NOMO-1 (cell line): ENCODE data around the gene ZIC3.
"Not testable (repeated sequence)": the region's sequence is repeated elsewhere in the genome, so short reads cannot be mapped to it uniquely, and the experiment has no call there.

Experiments
- DNase-seq, 2 experiments: peaks; one replicate each; lab custom pipeline; 2025; ENCODE audit not compliant: unreplicated experiment in 2 of 2; lab: John Stamatoyannopoulos, UW

The ZIC3 gene

DNA sequence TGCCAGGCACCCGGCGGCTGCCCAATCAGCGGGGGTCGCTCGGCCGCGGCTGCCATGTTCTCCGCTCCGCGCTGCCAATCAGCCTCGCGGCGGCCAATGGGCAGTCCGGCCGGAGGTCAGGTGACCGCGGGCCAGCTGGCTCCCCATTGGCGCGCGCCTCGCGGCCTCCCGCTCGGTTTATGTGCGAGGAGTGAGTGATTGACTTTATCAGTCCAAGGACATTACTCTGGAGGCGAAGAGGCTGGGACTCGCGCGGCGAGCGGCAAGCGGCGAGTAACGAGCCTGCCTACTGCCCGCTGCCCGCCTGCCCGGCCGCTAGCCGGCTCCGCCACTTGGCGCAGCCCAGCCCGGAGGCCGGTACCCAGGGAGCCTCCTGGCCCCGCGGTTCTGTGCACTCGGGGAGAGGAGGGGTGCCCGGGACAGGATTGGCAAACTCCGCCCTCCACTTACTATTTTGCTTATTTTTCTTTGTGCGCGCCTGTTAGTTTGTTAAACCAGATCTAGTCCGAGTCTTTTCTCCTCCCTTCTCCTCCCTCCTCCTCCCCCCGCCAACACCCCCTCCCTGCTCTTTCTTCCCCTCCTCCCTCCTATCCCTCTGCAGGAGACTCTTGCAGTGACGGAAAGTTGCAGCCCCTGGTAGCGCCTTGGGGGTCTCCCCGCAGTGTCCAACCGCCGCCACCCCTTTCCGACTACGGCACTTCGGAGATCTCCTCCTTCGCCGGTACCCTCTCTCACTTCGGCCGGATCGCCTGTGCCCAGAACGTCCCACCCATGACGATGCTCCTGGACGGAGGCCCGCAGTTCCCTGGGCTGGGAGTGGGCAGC lies at the start of gene ZIC3:
TSS of gene ZIC3 (plus strand) at position 207 of the 825 bp plus-strand sequence. CDS start at position 772, 565 bp downstream.
- DNase-seq = no peak

DNA sequence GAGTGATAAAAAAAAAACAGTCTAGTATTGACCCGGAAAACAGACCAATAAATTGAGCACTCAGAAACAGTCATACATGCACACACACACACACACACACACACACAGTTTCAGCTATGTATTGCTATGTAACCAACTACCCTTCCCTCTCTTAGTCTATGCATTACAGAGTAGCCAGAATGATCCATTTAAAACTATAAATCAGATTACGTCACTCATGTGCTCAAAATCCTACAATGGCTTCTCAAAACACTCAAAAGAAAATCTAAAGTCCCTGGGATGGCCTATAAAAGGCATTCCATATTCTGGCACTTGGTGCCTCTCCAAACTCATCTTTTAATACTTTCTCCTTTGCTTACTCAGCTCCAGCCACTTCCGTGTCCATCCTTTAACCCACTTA lies 46.5 kb upstream of the ZIC3 start:
- no peak for DNase-seq

DNA sequence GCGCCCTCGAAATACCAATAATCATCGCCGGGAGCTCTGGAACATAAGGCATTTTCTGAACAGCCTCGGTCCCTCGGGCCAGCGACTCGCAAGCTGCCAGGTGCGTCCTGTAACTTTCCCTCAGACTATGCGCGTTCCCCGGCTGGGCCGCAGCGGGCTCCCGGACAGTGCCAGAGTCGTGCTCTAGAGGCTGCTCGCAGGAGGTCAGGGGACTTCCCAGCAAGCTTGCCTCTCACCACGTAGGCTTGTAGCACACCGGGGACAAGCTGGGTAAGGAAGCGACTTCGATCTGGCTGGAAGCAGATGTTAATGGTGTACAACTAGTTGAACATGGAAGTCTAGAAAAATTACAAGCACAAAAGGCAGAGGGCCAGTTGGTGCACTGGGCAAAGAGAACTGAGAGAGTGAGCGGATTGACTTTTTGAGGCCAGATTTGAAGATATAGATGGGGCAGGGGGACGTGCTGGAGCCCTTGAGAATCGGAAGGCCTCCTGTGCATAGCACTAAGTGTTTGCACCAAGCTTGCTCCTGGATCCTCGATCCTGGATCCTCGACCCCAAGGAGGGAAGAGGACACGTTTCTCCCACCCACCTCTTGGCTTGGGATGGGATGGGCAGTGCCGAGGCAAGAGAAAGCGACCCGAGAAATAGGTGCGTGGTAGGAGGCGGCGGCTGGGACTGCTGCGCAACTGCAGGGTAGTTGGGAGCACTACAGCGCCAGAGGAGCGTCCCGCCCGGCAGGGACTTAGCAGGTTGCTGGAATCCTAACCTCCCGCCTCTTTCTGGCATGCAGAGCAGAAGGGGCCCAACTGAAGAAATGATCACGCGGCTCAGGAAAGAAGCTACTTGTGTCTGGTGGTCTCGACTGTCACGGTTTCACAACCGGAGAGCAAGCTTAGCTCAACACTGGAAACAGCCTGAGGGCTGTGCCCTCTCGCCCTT lies 19.9 kb upstream of the ZIC3 start:
- DNase-seq = no peak

DNA sequence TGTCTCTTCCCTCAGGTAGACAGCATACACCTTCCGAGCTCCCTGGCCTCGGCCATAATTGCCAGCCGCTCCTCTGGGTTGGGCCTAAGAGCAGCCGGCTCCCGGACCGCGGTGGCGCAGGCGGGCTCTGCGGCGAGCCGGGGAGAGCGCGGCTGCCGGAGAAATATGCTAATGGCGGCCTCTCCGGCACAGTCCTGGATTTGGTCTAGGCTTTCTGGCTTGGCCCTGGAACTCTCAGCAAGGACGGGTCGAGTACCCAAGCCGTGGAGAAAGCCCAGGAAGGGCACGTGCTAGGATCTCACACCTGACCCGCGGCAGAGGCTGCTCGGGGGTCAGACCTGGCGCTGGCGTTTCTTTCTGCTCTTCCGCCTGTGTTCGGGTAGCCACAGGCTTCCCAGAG lies 18.6 kb upstream of the ZIC3 start:
- DNase-seq = no peak

DNA sequence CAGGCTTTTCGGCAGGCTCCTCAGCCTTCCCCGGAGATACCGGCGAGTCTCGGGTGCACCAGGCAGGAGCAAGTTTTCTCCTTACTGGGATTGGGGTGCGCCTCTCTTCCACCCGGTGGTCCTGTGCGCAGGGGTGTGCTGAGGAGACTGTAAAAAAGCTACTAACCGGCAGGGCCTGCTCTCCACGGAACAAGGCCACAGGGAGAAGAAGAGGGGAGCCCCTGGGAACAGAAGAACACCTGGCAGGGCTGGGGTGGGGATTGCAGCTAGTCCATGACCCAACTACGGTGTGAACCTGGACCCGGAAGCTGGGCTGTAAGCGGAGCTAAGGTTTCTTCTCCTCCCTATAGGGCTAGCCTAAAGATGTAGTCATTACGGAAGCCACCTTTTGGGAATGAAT lies 17.7 kb upstream of the ZIC3 start:
- no peak for DNase-seq

DNA sequence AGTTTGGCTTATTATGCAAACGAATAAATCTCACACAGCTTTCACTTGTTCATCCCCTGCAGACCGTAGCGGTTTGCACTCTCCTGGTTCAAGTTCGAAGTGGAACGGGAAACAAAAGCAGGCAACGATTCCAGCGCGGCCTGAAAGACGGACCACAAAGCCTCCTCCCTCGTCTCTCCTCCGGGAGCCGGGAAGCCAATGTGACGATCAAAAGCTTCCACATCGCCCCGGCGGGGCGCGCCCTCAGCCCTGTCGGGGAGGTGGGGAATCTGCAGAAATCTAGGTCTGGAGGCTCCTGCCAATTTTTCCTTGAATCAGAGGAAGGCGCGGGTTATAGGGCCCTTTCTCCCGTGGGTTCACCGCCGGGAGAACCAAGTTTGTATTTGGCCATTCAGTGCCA lies 16.9 kb upstream of the ZIC3 start:
- DNase-seq = no peak

DNA sequence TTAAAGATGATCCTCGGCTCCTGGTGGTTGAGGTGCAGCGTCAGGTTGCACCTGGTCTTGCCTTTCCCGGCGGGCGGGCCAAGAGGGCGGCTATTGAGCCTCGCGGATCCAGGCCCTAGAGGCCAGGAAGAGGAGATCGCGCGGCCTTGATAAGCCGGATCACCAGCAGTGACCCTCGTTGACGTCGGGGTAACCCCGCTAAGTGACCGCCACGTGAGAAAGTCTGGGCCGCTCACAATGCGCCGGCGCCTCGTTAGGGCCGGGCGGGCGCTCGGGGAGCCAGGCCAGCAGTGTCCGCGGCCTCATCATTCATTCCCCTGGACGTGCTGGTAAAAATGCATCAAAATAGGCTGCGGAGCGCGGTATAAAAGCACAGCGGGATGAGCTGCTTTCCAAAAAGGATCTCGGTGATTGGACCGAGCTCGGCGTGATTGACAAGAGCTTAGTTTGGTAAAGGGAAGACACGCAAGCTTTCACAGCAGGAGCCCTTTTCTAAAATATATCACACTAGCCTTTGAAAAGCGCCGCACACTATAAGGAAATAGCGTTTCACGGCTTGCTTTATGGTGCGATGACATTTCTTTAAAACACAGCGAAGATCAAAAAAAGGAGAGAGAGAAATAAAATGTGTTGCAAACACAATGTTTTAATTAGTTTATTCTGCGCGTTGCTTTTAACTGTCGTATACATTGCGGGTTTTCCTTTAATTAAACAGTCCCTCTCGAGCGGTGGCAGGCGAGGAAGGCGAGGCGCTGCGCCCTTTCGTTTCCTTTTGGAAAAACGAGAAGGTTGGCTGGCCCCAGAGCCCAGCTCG lies 15.9 kb upstream of the ZIC3 start:
- DNase-seq = no peak

DNA sequence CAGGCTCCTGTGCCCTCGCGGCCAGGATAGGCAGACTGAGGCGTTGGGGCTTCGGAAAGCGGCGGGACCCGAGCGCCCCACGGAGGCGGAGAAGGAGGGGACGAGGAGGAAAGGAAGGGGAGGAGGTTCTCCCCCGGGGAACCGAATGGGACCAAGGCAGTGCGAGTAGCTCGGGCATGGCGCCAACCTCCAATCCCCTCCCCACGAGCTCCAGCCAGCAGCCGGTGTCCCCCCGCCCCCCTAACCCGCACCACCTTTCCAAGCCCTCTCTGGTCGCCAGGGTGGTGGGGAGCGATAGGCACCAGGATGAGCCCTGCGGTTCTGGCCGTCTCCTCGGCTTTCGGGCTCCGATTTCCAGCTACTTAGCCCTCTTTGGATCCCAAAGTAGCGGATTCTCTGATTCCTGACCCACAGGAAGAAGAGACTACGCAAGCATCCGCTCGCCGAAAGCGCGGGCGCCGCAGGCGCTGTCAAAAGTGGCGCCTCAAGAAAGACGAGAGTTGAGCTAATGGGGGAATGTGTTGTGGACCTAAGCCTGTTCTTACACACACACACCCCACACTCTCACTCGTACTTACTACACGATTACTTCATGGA lies 15.2 kb upstream of the ZIC3 start:
- no peak for DNase-seq

DNA sequence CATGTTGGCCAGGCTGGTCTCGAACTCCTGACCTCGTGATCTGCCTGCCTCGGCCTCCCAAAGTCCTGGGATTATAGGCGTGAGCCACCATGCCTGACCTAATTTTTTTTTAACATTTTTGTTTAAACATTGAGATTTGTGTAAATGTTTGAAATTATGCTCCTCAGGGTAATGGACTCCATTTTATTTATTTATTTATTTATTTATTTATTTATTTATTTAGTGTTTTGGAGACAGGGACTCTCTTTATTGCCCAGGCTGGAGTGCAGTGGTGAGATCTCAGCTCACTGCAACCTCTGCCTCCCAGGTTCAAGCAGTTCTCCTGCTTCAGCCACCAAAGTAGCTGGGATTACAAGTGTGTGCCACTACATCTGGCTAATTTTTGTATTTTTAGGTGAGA lies 13.8 kb upstream of the ZIC3 start:
- not testable (repeated sequence) for DNase-seq

DNA sequence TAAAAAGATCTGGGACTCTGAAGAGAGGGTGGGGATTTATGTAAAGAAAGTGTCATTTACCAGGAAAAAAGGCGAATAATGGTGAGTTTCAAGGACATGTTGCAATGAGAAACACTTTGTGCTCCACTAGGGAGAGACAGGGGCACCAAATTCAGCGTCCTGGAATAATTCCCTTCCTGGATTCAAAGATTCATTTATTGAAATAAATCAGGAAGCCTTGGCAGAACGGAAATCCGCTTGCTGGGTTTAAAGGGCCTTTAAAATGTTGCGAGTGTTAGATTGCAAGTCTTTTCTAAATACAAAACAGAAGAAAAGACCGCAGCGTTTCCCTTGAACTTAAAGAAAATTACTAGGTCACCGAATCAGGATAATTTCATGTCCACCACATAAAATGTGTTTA lies 3.8 kb upstream of the ZIC3 start:
- DNase-seq = no peak

DNA sequence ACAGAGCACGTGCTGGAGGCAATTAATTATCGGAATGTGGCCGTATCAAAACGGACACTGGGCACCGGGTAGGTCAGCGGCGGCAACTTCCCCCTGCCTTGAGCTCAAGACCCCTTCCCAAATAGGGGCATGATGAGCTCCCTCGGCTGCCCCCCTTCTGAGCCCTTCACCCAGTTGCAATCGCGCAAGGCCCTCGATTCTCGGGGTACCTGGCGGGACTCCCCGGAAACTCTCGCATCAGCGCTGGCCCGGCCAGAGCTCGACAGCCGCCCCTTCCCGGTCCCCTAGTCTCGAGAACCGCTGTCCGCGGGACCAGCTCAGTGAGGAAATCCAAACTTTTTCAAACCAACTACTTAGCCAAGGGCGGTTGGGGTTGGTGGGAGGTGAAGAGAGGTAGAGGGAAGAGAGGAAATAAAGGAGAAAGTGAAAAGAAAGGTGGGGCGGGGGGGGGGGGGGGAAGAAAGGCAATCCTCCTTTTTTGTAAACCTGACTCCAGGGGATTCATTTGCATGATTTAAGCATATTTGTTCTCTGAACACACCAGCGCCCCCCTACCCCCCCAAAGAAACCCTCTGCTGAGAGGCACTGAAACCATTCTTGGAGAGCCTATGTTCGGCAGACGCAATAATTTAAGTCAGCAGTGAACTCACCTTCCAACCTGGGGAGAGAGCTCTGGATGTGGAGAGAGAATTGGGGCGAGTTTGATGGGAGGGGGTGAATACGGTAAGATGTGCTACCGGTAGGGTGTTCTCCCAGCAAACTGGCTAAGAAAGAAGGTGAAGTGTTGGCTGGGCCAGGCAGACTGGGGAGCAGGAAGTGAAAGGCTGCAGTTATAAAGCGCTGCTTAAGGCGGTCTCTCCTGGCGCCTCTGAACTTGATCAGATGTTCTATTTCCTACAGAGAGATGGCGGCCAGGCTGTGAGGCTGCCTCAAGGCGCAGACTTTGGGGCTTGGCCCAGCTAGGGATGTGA lies 2.0 kb upstream of the ZIC3 start:
- DNase-seq = no peak

DNA sequence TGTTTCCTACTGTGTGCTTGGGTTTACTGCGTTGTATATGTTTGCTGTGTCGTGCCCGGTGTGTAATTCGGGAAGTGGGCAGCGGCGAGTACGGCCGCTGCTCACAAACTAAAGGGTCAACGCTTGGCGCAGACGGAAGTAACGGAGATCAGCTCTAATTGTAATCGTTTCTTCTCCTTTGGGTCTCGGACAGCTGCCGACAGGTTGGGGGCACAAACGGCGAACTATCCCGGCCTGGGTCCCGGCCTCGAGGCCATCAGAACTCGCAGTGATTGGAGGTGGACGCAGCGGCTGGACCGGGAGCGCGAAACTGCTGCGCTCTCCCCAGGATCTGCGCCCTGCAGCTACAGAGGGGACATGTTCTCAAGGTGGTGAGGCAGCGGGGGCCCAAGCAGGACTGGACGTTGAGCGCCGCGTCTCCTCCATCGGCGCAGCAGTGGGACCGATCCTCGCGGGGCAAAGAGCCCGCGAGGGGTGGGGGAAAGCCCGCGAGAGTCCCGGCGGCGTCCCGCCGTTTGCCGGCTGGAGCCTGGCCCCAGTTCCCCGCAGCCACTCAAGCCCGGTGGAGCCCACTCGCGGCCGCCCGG lies 516 bp upstream of the ZIC3 start:
- DNase-seq = no peak

DNA sequence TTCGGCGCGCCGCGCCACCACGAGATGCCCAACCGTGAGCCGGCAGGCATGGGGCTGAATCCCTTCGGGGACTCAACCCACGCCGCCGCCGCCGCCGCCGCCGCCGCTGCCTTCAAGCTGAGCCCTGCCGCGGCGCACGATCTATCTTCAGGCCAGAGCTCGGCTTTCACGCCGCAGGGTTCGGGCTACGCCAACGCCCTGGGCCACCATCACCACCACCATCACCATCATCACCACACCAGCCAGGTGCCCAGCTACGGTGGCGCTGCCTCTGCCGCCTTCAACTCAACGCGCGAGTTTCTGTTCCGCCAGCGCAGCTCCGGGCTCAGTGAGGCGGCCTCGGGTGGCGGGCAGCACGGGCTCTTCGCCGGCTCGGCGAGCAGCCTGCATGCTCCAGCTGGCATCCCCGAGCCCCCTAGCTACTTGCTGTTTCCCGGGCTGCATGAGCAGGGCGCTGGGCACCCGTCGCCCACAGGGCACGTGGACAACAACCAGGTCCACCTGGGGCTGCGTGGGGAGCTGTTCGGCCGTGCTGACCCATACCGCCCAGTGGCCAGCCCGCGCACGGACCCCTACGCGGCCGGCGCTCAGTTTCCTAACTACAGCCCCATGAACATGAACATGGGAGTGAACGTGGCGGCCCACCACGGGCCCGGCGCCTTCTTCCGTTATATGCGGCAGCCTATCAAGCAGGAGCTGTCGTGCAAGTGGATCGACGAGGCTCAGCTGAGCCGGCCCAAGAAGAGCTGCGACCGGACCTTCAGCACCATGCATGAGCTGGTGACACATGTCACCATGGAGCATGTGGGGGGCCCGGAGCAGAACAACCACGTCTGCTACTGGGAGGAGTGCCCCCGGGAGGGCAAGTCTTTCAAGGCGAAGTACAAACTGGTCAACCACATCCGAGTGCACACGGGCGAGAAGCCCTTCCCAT lies 1.1 kb downstream of the ZIC3 start:
- no peak for DNase-seq

DNA sequence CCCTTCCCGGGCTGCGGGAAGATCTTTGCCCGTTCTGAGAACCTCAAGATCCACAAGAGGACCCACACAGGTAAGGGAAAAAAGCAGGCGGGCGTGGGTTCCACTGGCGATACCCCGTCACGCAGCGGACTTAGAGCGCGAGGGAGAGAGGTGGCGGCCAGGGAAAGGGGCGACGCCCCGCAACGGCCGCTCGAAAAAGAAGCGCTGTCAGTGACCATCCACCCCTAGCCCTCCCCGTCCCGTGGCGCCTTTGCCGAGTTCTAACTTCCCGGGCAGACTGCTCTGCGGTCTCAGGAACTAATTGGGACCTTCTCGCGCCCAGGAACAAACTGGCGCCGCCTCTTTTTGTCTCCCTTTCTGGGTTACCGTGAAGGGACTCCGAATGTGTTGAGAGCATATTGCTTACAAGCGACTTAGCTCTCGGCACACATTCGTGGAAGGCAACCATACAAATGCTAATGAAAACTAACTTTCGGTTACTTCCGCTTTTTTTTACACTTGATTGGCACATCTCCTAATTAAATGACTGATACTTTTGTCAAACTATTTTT lies 1.8 kb downstream of the ZIC3 start:
- DNase-seq = no peak

DNA sequence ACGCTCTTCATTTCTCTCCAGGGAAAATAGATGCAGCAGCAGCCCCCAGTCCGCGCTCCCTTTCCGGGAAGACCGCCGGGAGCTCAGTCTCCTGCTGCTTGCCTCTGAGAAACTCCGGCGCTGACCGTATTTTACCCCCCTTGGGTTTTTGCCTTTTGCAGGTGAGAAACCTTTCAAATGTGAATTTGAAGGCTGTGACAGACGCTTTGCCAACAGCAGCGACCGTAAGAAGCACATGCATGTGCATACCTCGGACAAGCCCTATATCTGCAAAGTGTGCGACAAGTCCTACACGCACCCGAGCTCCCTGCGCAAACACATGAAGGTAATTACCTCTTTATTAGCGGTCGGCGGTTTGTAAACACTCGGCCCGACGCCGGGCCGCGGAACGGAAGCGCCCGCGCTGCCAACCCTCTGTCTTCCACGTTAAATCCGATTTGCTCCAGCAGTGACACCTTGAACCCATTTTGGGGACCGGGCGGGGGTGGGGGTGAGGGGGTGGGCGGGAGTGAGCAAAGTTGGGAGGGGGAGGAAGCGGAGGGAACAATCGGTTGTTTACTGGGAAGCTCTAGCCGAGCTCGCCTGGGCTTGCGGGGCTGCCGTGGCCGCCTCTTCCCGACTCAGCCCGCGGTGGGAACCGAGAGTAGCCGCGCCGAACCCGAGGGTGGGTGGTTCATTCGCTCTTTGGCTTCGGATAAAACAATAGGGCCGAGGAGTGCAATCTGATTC lies 3.0 kb downstream of the ZIC3 start:
- DNase-seq = no peak

DNA sequence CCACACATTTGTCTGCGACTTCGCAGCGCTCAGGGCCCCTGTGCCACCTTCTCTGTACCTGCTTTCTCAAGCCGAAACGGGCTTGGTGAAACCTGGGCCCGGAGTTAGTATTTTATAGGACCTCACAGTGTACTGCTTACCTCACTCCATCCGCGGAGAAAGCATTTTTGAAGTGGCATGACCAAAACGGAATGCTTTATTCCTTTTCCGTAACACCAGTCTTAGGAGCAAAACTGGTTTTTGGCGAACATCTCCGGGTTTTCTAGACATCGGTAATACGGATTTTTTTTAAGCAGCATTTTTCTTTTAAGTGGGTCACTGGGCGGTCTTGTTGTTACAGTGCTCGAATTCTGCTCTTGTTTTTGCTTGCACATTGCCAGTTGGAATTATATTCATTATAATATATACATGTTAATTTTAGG lies 3.6 kb downstream of the ZIC3 start:
- DNase-seq = no peak
